Uterus (tissue), 4 donors: ENCODE measurements around the gene UBE2E3. TPM values are rescaled to one million over a fixed set of nuclear protein-coding genes. Genes with fewer than 3 reads are reported as not detected.

Experiments used
- DNase-seq, 2 donors: peaks; one replicate each; pipeline ENCODE4 v3.0.0-alpha.2; 2019 to 2020
- H3K27ac ChIP-seq, 2 donors: fragments of 200-600 bp; sonication (generic); 1 replicate in 1 of 2; 2 replicates in 1 of 2; pipeline ENCODE4 v1.5.1; 2016 to 2018
- H3K27me3 ChIP-seq, 2 donors: fragments of 200-600 bp; sonication (generic); one replicate each; pipeline ENCODE4 v1.5.1; 2018 to 2019; ENCODE audit warnings: control low read depth in 1 of 2
- H3K36me3 ChIP-seq, 2 donors: fragments of 200-600 bp; sonication (generic); one replicate each; pipeline ENCODE4 v1.5.1; 2019; ENCODE audit warnings: control low read depth in 1 of 2
- H3K4me1 ChIP-seq, 2 donors: fragments of 200-600 bp; sonication (generic); one replicate each; pipeline ENCODE4 v1.5.1; 2018 to 2019; ENCODE audit warnings: control low read depth in 1 of 2
- H3K4me3 ChIP-seq, 2 donors: fragments of 200-600 bp; sonication (generic); 1 replicate in 1 of 2; 2 replicates in 1 of 2; pipeline ENCODE4 v1.5.1; 2018 to 2019; ENCODE audit warnings: mild to moderate bottlenecking in 1 of 2
- H3K9me3 ChIP-seq, 2 donors: fragments of 200-600 bp; sonication (generic); one replicate each; pipeline ENCODE4 v1.5.1; 2019; ENCODE audit warnings: control low read depth in 1 of 2
- CTCF ChIP-seq, 4 experiments: fragments of 200-600 bp in 2 of 4; fragments of 450-650 bp in 2 of 4; sonication (generic) in 2 of 4; IDR thresholded peaks; one replicate each; pipeline ENCODE4 v1.5.1; 2016 to 2019; ENCODE audit warnings: antibody characterized with exemption in 4 of 4, mild to moderate bottlenecking in 2 of 4, moderate library complexity in 1 of 4
- POLR2A ChIP-seq, 2 donors: fragments of 450-650 bp; IDR thresholded peaks; one replicate each; pipeline ENCODE4 v1.6.1; 2016; ENCODE audit warnings: antibody characterized with exemption in 2 of 2, mild to moderate bottlenecking in 1 of 2, moderate library complexity in 1 of 2
- intact Hi-C: fragments of 100-400 bp; cut with DNase I; formaldehyde crosslinking; loops from one replicate; pipeline ENCODE4 v1.15.1; 2023; ENCODE audit warnings: low total_unique reads
- total RNA-seq, 4 donors: library from RNA; depleted of rRNA in 3 of 4; stranded (reverse); fragments of >200 nt in 3 of 4; gene quantifications; one replicate each; pipeline versions ENCODE4 v1.1.0 to v1.2.4, GENCODE V29; 2014 to 2023
- donor health status: DM: yes; HTN: yes; CAD: no.

The UBE2E3 gene
- total RNA-seq, 4 donors from 2014 or later = 29.2 to 200 (median 44.9) TPM

- TF ChIP-seq CTCF (IDR thresholded peaks at IDR 0.05) (no peak), POLR2A (IDR thresholded peaks at IDR 0.05) (no peak)
- H3K27me3 ChIP-seq = no peaks in the 10 kb centered on the region
- DNase-seq = no peak
- no peak overlapping the region for H3K4me3 ChIP-seq
- H3K4me1 ChIP-seq = no peaks in the 10 kb centered on the region
- intact Hi-C loops = no loop called here
- no peaks in the 10 kb centered on the region for H3K9me3 ChIP-seq
- no peaks in the 10 kb centered on the region for H3K36me3 ChIP-seq
- no peak overlapping the region for H3K27ac ChIP-seq
Observed at GRCh38 chr2:180952082-180952481, 28.3 kb upstream of the UBE2E3 start.

- intact Hi-C loops = no loop called here
- Histone ChIP-seq H3K36me3 (no peaks in the 10 kb centered on the region), H3K27ac (no peak overlapping the region), H3K4me1 (no peaks in the 10 kb centered on the region), H3K9me3 (no peaks in the 10 kb centered on the region), H3K27me3 (no peaks in the 10 kb centered on the region), H3K4me3 (no peak overlapping the region)
- no peak for DNase-seq
- TF ChIP-seq POLR2A (IDR thresholded peaks at IDR 0.05) (no peak), CTCF (IDR thresholded peaks at IDR 0.05) (no peak)
Observed at GRCh38 chr2:180952731-180953336, 27.6 kb upstream of the UBE2E3 start.

GRCh38 chr2:180953550-180953949 lies 26.9 kb upstream of the UBE2E3 start:
- no peaks in the 10 kb centered on the region for H3K36me3 ChIP-seq
- no peak overlapping the region for H3K27ac ChIP-seq
- intact Hi-C loops = no loop called here
- H3K27me3 ChIP-seq = no peaks in the 10 kb centered on the region
- H3K9me3 ChIP-seq = no peaks in the 10 kb centered on the region
- no peak overlapping the region for H3K4me3 ChIP-seq
- H3K4me1 ChIP-seq = no peaks in the 10 kb centered on the region
- DNase-seq = no peak
- TF ChIP-seq POLR2A (IDR thresholded peaks at IDR 0.05) (no peak), CTCF (IDR thresholded peaks at IDR 0.05) (no peak)

- no peak for TF ChIP-seq CTCF (IDR thresholded peaks at IDR 0.05)
- no peak for TF ChIP-seq POLR2A (IDR thresholded peaks at IDR 0.05)
- no peak overlapping the region for H3K4me3 ChIP-seq
- intact Hi-C loops = no loop called here
Observed at GRCh38 chr2:180955101-180955500, 25.3 kb upstream of the UBE2E3 start.

GRCh38 chr2:180959787-180960186 lies 20.6 kb upstream of the UBE2E3 start:
- intact Hi-C loops = no loop called here
- DNase-seq = no peak
- no peak overlapping the region for H3K4me3 ChIP-seq
- no peaks in the 10 kb centered on the region for H3K27me3 ChIP-seq
- TF ChIP-seq POLR2A (IDR thresholded peaks at IDR 0.05) (no peak), CTCF (IDR thresholded peaks at IDR 0.05) (no peak)
- no peak overlapping the region for H3K27ac ChIP-seq
- no peaks in the 10 kb centered on the region for H3K4me1 ChIP-seq
- H3K9me3 ChIP-seq = no peaks in the 10 kb centered on the region
- H3K36me3 ChIP-seq = no peaks in the 10 kb centered on the region

More at GRCh38 chr2:180955101-180955500, 25.3 kb upstream of the UBE2E3 start:
- H3K9me3 ChIP-seq = no peaks in the 10 kb centered on the region
- H3K4me1 ChIP-seq = no peaks in the 10 kb centered on the region
- no peaks in the 10 kb centered on the region for H3K36me3 ChIP-seq
- H3K27me3 ChIP-seq = no peaks in the 10 kb centered on the region
- no peak for DNase-seq
- no peak overlapping the region for H3K27ac ChIP-seq
